ENCODE measurements around the gene CRY2.
"Not testable (repeated sequence)": the region's sequence is repeated elsewhere in the genome, so short reads cannot be mapped to it uniquely, and the experiment has no call there.

The CRY2 gene

GRCh38 chr11:45846974-45847910, at the start of gene CRY2:
TSS of gene CRY2 (plus strand) at chr11:45847475. CDS start at chr11:45847491, 16 bp downstream.
- DNase-seq, result peak; percentile 98 to 99

- DNase-seq, result no peak
These were observed 48.4 kb upstream of the CRY2 start for GRCh38 chr11:45798793-45799441.

- no peak for DNase-seq
These were observed 47.7 kb upstream of the CRY2 start for GRCh38 chr11:45799562-45799961.

GRCh38 chr11:45800261-45800660, 47.0 kb upstream of the CRY2 start:
- DNase-seq, result no peak

GRCh38 chr11:45801723-45802315, 45.5 kb upstream of the CRY2 start:
- no peak for DNase-seq

GRCh38 chr11:45802531-45803317, 44.6 kb upstream of the CRY2 start:
- DNase-seq, result no peak

GRCh38 chr11:45803971-45804760, 43.1 kb upstream of the CRY2 start:
- peak; percentile 48 to 61 for DNase-seq

- DNase-seq, result peak; percentile 95 to 97
These were observed 42.4 kb upstream of the CRY2 start, which contains the start of gene SLC35C1 for GRCh38 chr11:45804761-45805304. TSS of gene SLC35C1 (plus strand) at chr11:45805149. CDS start at chr11:45805802, 653 bp downstream.

GRCh38 chr11:45805305-45806071, 41.8 kb upstream of the CRY2 start:
- DNase-seq, result peak in 1 of 2 donors; percentile 12

GRCh38 chr11:45806072-45806933, 41.0 kb upstream of the CRY2 start:
- no peak for DNase-seq

- no peak for DNase-seq
These were observed 40.1 kb upstream of the CRY2 start for GRCh38 chr11:45806937-45807791.

- DNase-seq, result no peak
These were observed 39.5 kb upstream of the CRY2 start for GRCh38 chr11:45807792-45808238.

GRCh38 chr11:45808427-45808826, 38.8 kb upstream of the CRY2 start:
- DNase-seq, result not testable (repeated sequence)

- no peak for DNase-seq
These were observed 37.5 kb upstream of the CRY2 start for GRCh38 chr11:45809456-45810395.

GRCh38 chr11:45810431-45811108, 36.7 kb upstream of the CRY2 start:
- no peak for DNase-seq

GRCh38 chr11:45811109-45811435, 36.2 kb upstream of the CRY2 start:
- no peak for DNase-seq
